Esophagus muscularis mucosa (tissue), 3 donors: Measurements from ENCODE around the gene TRAPPC5.

Experiments used
- CTCF ChIP-seq, 3 experiments: fragments of 200-600 bp in 2 of 3; fragments of 450-650 bp in 1 of 3; sonication (generic) in 2 of 3; IDR thresholded peaks; one replicate each; pipeline ENCODE4 v1.5.1; 2017 to 2019; ENCODE audit warnings: antibody characterized with exemption in 3 of 3, mild to moderate bottlenecking in 2 of 3, moderate library complexity in 1 of 3
- POLR2A ChIP-seq: fragments of 450-650 bp; IDR thresholded peaks from one replicate; pipeline ENCODE4 v1.6.1; 2017; ENCODE audit warnings: antibody characterized with exemption, moderate library complexity, mild to moderate bottlenecking, low read depth

- no peak for TF ChIP-seq POLR2A
- no peak for TF ChIP-seq CTCF (IDR thresholded peaks at IDR 0.05)
Observed at GRCh38 chr19:7689165-7689564, 8.5 kb downstream of the TRAPPC5 start.
